K562 (cell line): ENCODE data around the gene MED16. TPM values are rescaled to one million over a fixed set of nuclear protein-coding genes. Genes with fewer than 3 reads are reported as not detected.

Experiments used
- ATAC-seq: fragments of 200-7000 bp; cut with Tn5 transposase; 3 replicates; pipeline ENCODE4 v1.9.1; 2020; ENCODE audit warnings: moderate library complexity
- BruUV-seq: library from RNA; stranded (reverse); fragments of 400-500 nt; replicated peaks from 2 replicates; lab custom pipeline; 2021; lab: Mats Ljungman, UMichigan
- CTCF ChIA-PET: fragments of 300-600 bp; formaldehyde crosslinking; extraction: SDS; loops from one replicate; lab custom pipeline; 2021; ENCODE audit warnings: low intra/inter-chr PET ratio; lab: Yijun Ruan, JAX
- POLR2A ChIA-PET: fragments of 300-600, 350-650 bp; sonication (Branson Sonifier 250); formaldehyde crosslinking; extraction: SDS; loops from one replicate; lab custom pipeline; 2021; ENCODE audit warnings: antibody characterized with exemption, inconsistent platforms; lab: Yijun Ruan, JAX
- DNase-seq, 4 experiments: peaks; one replicate each; pipeline versions ENCODE4 v3.0.0 to v3.0.0-alpha.2; 2011 to 2018; ENCODE audit warnings: low spot score in 3 of 4, mixed read lengths in 3 of 4; ENCODE audit errors: extremely low read depth in 1 of 4
- FAIRE-seq: peaks from 2 replicates; lab custom pipeline; 2011; peaks lifted over from hg19 to GRCh38; lab: Jason Lieb, UNC
- H2AFZ ChIP-seq: 2 replicates; pipeline ENCODE4 v1.6.0; 2011; ENCODE audit warnings: low read depth, low read length, control low read depth, inconsistent platforms
- H3K27ac ChIP-seq: fragments of 200-600 bp; 3 replicates; pipeline ENCODE4 v1.8.0; 2011; ENCODE audit warnings: low read depth, mild to moderate bottlenecking, control low read depth, inconsistent platforms, low read length, moderate library complexity, mixed read lengths; ENCODE audit errors: extremely low read depth
- H3K27me3 ChIP-seq, 2 experiments: fragments of 300-600 bp in 1 of 2; 2 replicates in 1 of 2; 3 replicates in 1 of 2; pipeline versions ENCODE4 v1.6.0 to v1.8.0; 2011; ENCODE audit warnings: inconsistent platforms in 2 of 2, low read length in 2 of 2, mild to moderate bottlenecking in 1 of 2, mixed read lengths in 1 of 2, moderate library complexity in 1 of 2; ENCODE audit not compliant: control insufficient read depth in 2 of 2, insufficient read depth in 2 of 2
- H3K36me3 ChIP-seq: fragments of 300-600 bp; 3 replicates; pipeline ENCODE4 v1.8.0; 2011; ENCODE audit warnings: mild to moderate bottlenecking, low read length, inconsistent platforms; ENCODE audit not compliant: control insufficient read depth, insufficient read depth
- H3K4me1 ChIP-seq, 2 experiments: fragments of 200-600 bp in 1 of 2; replicated peaks in 1 of 2; 2 replicates in 1 of 2; 3 replicates in 1 of 2; pipeline versions ENCODE4 v1.5.1 to v1.8.0; 2011; ENCODE audit warnings: inconsistent platforms in 2 of 2, low read length in 2 of 2, mild to moderate bottlenecking in 1 of 2, mixed read lengths in 1 of 2, moderate library complexity in 1 of 2; ENCODE audit not compliant: control insufficient read depth in 2 of 2, insufficient read depth in 2 of 2
- H3K4me2 ChIP-seq: 2 replicates; pipeline ENCODE4 v1.6.1; 2011; ENCODE audit warnings: low read length, control low read depth, inconsistent platforms, mixed read lengths; ENCODE audit not compliant: insufficient read depth
- H3K4me3 ChIP-seq: fragments of 200-600 bp; sonication (generic), shearing (Covaris generic); 2 replicates; pipeline ENCODE4 v1.5.1; 2016; ENCODE audit warnings: control low read depth, inconsistent platforms
- H3K79me2 ChIP-seq: fragments of 200-600 bp; 3 replicates; pipeline ENCODE4 v1.8.0; 2011; ENCODE audit warnings: low read length, inconsistent platforms; ENCODE audit not compliant: control insufficient read depth, insufficient read depth
- H3K9ac ChIP-seq, 2 experiments: 2 replicates each; pipeline versions ENCODE4 v1.6.0 to v1.6.1; 2011; ENCODE audit warnings: low read depth in 2 of 2, low read length in 2 of 2, control low read depth in 1 of 2, inconsistent platforms in 1 of 2, mild to moderate bottlenecking in 1 of 2, mixed read lengths in 1 of 2; ENCODE audit not compliant: insufficient read depth in 1 of 2
- H3K9me1 ChIP-seq: one replicate; pipeline ENCODE4 v1.6.0; 2011; ENCODE audit warnings: inconsistent platforms, mild to moderate bottlenecking, low read length, moderate library complexity; ENCODE audit not compliant: control insufficient read depth, insufficient read depth
- H3K9me3 ChIP-seq: replicated peaks from 2 replicates; pipeline ENCODE4 v1.5.1; 2011; ENCODE audit warnings: low read depth, low read length, inconsistent platforms; ENCODE audit not compliant: control insufficient read depth, insufficient read depth
- H4K20me1 ChIP-seq: replicated peaks from 2 replicates; pipeline ENCODE4 v1.6.1; 2011; ENCODE audit warnings: low read length, inconsistent platforms, mixed read lengths; ENCODE audit not compliant: control insufficient read depth, insufficient read depth
- CEBPB ChIP-seq: fragments of 450-650 bp; IDR thresholded peaks from 2 replicates; pipeline ENCODE4 v1.6.1; 2016; ENCODE audit warnings: missing genetic modification characterization, missing compliant biosample characterization
- GATA2 ChIP-seq: sonication (generic); formaldehyde crosslinking; IDR thresholded peaks from 2 replicates; pipeline ENCODE4 v1.4.0; 2020; ENCODE audit warnings: mild to moderate bottlenecking, missing genetic modification reagents
- HMG20B ChIP-seq: fragments of 250-450 bp; sonication (Bioruptor Pico); IDR thresholded peaks from 2 replicates; pipeline ENCODE4 v1.5.0; 2021; ENCODE audit warnings: mild to moderate bottlenecking
- JUND ChIP-seq, 2 experiments: IDR thresholded peaks; 2 replicates in 1 of 2; 3 replicates in 1 of 2; pipeline ENCODE4 v1.6.1; 2011; ENCODE audit warnings: borderline replicate concordance in 2 of 2, low read depth in 2 of 2, low read length in 2 of 2, improper control_type of control experiment in 1 of 2, missing biosample characterization in 1 of 2, missing genetic modification characterization in 1 of 2, missing genetic modification reagents in 1 of 2
- POLR2AphosphoS5 ChIP-seq: IDR thresholded peaks from 2 replicates; pipeline ENCODE4 v1.6.1; 2011; ENCODE audit warnings: mild to moderate bottlenecking, low read depth, low read length, moderate library complexity; ENCODE audit not compliant: control insufficient read depth, insufficient read depth
- SAFB ChIP-seq: fragments of 200-400 bp; formaldehyde crosslinking; IDR thresholded peaks from 2 replicates; pipeline ENCODE4 v1.6.1; 2017; ENCODE audit warnings: low read depth, low read length, borderline replicate concordance
- SLC30A9 ChIP-seq: fragments of 250-450 bp; sonication (Bioruptor Pico); IDR thresholded peaks from 2 replicates; pipeline ENCODE4 v1.8.0; 2022; ENCODE audit warnings: mild to moderate bottlenecking, moderate library complexity
- ZNF699 ChIP-seq: fragments of 250-450 bp; sonication (Bioruptor Pico); IDR thresholded peaks from 2 replicates; pipeline ENCODE4 v1.8.0; 2021; ENCODE audit warnings: mild to moderate bottlenecking, moderate library complexity; ENCODE audit not compliant: insufficient replicate concordance
- WGBS: fragments of 100-300 bp; shearing (Covaris generic); methylation state at CpG from one replicate; pipeline ENCODE4 v1.1.6; 2016; ENCODE audit warnings: low coverage, mixed read lengths; ENCODE audit not compliant: insufficient coverage; ENCODE audit errors: missing lambda C conversion rate; 5-methylcytosine and 5-hydroxymethylcytosine counted together
- in situ Hi-C: fragments of 300-500 bp; cut with MboI; formaldehyde crosslinking; loops from 4 replicates; pipeline ENCODE4 v1.15.0; 2018; ENCODE audit warnings: inconsistent platforms, mixed read lengths
- intact Hi-C: fragments of 100-400 bp; cut with micrococcal nuclease; formaldehyde crosslinking; loops from 2 replicates; pipeline ENCODE4 v1.14.2; 2022
- polyA plus RNA-seq, 8 experiments: library from polyadenylated mRNA; depleted of rRNA in 4 of 8; stranded (reverse) in 5 of 8; unstranded in 3 of 8; fragments of >200 nt; fragmentation: Nextera tagmentation in 2 of 8; fragmentation: Illumina TruSeq in 1 of 8; extraction: Ambion mirVana in 2 of 8; extraction: Trizol in 1 of 8; gene quantifications; 2 replicates each; pipeline versions ENCODE4 v1.2.1 to v1.2.3, GENCODE V29; 2011 to 2014; ENCODE audit warnings: inconsistent platforms in 1 of 8, missing spikeins in 1 of 8
- total RNA-seq, 7 experiments: library from RNA; depleted of rRNA in 6 of 7; stranded (reverse); fragments of >200 nt in 6 of 7; fragmentation: Illumina TruSeq in 2 of 7; extraction: Trizol in 2 of 7; gene quantifications; 2 replicates each; pipeline versions ENCODE4 v1.2.1 to v1.2.3, GENCODE V29; 2011 to 2021; ENCODE audit warnings: low replicate concordance in 1 of 7
- TF ChIP-seq, protein P1 (sequence below): sonication (generic); formaldehyde crosslinking; IDR thresholded peaks from 2 replicates; pipeline ENCODE4 v1.8.1; 2023; ENCODE audit warnings: mild to moderate bottlenecking, missing genetic modification reagents
- TF ChIP-seq, protein P2 (sequence below): fragments of 150-350 bp; conservative IDR thresholded peaks from 2 replicates; pipeline ENCODE4 v1.6.1; 2014; ENCODE audit warnings: low read length

Gene MED16
- total and polyA plus RNA-seq, 9 of the 15 experiments (the other 6 are each of a cell fraction or from before 2014, with no cell fraction given), result 0.89 to 59.9 (median 8.6) TPM

DNA sequence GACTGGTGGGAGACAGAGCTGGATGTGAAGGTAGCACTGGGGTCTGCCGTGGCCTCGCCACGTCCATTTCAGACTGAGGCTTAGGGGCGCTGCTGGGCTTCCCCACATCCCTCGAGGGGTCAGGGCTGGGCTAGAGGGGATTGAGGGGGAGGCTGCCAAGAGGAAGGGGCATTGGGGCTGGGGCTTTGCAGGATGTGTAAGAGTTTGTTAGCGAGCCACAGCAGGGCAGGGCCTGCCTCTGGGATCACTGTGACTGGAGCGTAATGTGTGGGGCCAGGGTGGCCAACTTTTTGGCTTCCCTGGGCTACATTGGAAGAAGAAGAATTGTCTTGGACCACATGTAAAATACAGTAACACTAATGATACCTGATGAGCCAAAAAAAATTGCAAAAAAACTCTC is 46.9 kb upstream of the MED16 start:
- no TSS peak for BruUV-seq
- no peak overlapping the region for H3K4me2 ChIP-seq
- FAIRE-seq, result no peak

DNA sequence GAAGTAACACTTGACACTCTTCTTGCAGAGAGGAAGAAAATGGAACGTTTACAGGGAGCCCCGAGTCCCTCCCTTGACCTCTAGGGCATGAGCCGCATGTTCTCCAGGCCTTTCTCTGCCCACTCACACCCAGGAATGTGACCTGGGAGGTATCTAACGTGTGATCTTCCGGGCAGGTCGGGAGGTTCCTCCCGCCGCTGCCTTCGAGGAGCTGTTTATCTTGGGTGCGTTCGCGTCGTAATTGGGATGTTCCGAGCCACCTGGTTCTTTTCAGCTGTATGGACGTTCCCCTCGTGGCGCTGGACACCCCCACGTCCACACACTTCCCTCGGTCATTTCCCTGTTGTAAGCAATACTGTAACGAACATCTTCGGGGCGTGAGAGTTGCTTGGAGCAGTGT is 46.5 kb upstream of the MED16 start:
- Histone ChIP-seq H3K27me3 (no peaks in the 10 kb centered on the region), H3K4me1 (peaks cover 10 to 59% of the 10 kb centered on the region in 2 experiments), H3K36me3 (peaks cover 74% of the 10 kb centered on the region; the same call in 2 of the 3 replicates), H3K79me2 (peaks cover 83% of the 10 kb centered on the region), H3K9me1 (peaks cover 10% of the 10 kb centered on the region), H3K4me2 (no peak overlapping the region), H3K4me3 (no peak overlapping the region), H3K9ac (peak overlapping the region in 1 of 2 experiments; percentile 24; a peak in 1 of 4 replicates), H4K20me1 (peaks cover 14% of the 10 kb centered on the region), H2AFZ (no peak overlapping the region), H3K27ac (no peak overlapping the region), H3K9me3 (no peaks in the 10 kb centered on the region)
- ATAC-seq (no peak), FAIRE-seq (peak; percentile 66), DNase-seq (peak in 1 of 4 experiments; percentile 42)
- POLR2A ChIA-PET, result interaction anchor here (0.6 to 1.8 kb wide), 8 partner anchors 10 to 88 kb away, joined by 3 to 4 read pairs (median 4); partner anchors contain the start of gene RNU6-2
- in situ Hi-C loops (no loop called here), intact Hi-C loops (no loop called here)
- CTCF ChIA-PET, result no interaction called here
- 47% methylated on average over 22 of the region's 22 CpGs for WGBS
- no TSS peak for BruUV-seq
- TF ChIP-seq CEBPB (tag) (no peak), SAFB (no peak), POLR2AphosphoS5 (no peak), JUND (IDR thresholded peaks at IDR 0.05; ENCODE audit: borderline replicate concordance, low read depth, low read length) (no peak), JUND (tag; IDR thresholded peaks at IDR 0.05; ENCODE audit: borderline replicate concordance, low read depth, low read length) (no peak)
- TF ChIP-seq, protein P1, sequence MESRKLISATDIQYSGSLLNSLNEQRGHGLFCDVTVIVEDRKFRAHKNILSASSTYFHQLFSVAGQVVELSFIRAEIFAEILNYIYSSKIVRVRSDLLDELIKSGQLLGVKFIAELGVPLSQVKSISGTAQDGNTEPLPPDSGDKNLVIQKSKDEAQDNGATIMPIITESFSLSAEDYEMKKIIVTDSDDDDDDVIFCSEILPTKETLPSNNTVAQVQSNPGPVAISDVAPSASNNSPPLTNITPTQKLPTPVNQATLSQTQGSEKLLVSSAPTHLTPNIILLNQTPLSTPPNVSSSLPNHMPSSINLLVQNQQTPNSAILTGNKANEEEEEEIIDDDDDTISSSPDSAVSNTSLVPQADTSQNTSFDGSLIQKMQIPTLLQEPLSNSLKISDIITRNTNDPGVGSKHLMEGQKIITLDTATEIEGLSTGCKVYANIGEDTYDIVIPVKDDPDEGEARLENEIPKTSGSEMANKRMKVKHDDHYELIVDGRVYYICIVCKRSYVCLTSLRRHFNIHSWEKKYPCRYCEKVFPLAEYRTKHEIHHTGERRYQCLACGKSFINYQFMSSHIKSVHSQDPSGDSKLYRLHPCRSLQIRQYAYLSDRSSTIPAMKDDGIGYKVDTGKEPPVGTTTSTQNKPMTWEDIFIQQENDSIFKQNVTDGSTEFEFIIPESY (CRISPR knock-in tag), result peak; percentile 73
- TF ChIP-seq, protein P2, sequence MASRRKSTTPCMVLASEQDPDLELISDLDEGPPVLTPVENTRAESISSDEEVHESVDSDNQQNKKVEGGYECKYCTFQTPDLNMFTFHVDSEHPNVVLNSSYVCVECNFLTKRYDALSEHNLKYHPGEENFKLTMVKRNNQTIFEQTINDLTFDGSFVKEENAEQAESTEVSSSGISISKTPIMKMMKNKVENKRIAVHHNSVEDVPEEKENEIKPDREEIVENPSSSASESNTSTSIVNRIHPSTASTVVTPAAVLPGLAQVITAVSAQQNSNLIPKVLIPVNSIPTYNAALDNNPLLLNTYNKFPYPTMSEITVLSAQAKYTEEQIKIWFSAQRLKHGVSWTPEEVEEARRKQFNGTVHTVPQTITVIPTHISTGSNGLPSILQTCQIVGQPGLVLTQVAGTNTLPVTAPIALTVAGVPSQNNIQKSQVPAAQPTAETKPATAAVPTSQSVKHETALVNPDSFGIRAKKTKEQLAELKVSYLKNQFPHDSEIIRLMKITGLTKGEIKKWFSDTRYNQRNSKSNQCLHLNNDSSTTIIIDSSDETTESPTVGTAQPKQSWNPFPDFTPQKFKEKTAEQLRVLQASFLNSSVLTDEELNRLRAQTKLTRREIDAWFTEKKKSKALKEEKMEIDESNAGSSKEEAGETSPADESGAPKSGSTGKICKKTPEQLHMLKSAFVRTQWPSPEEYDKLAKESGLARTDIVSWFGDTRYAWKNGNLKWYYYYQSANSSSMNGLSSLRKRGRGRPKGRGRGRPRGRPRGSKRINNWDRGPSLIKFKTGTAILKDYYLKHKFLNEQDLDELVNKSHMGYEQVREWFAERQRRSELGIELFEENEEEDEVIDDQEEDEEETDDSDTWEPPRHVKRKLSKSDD, result no peak

More for the DNA sequence above, 46.9 kb upstream of the MED16 start:
- no peak overlapping the region for H2AFZ ChIP-seq
- POLR2A ChIA-PET, result interaction anchor here (1.0 to 1.8 kb wide), 4 partner anchors 11 to 88 kb away, joined by 3 to 4 read pairs (median 4); no protein-coding TSS in a partner anchor
- WGBS, result 95% methylated on average over 7 of the region's 7 CpGs
- no peaks in the 10 kb centered on the region for H3K27me3 ChIP-seq
- TF ChIP-seq GATA2 (CRISPR knock-in tag) (no peak), CEBPB (tag) (no peak), HMG20B (CRISPR knock-in tag) (no peak), SLC30A9 (CRISPR knock-in tag) (no peak), ZNF699 (CRISPR knock-in tag) (no peak)
- no peak overlapping the region for H3K27ac ChIP-seq
- ATAC-seq (no peak), DNase-seq (no peak)
- intact Hi-C loops, result no loop called here
- H3K36me3 ChIP-seq, result peaks cover 73% of the 10 kb centered on the region; the same call in 2 of the 3 replicates
- CTCF ChIA-PET, result no interaction called here
- peaks cover 13 to 60% of the 10 kb centered on the region in 2 experiments for H3K4me1 ChIP-seq
- peaks cover 19% of the 10 kb centered on the region for H4K20me1 ChIP-seq
- in situ Hi-C loops, result no loop called here
- no peaks in the 10 kb centered on the region for H3K9me3 ChIP-seq
- H3K4me3 ChIP-seq, result no peak overlapping the region
- peak overlapping the region in 1 of 2 experiments; percentile 24; a peak in 1 of 4 replicates for H3K9ac ChIP-seq
- H3K79me2 ChIP-seq, result peaks cover 83% of the 10 kb centered on the region
- peaks cover 10% of the 10 kb centered on the region for H3K9me1 ChIP-seq
